Measurements from ENCODE around the gene KIF16B. TPM values are rescaled to one million over a fixed set of nuclear protein-coding genes. Genes with fewer than 3 reads are reported as not detected.

Gene KIF16B
- total and polyA plus RNA-seq, 2 of the 8 experiments (the other 6 are each of a cell fraction or from before 2014, with no cell fraction given): 3.0 to 9.2 TPM

DNA sequence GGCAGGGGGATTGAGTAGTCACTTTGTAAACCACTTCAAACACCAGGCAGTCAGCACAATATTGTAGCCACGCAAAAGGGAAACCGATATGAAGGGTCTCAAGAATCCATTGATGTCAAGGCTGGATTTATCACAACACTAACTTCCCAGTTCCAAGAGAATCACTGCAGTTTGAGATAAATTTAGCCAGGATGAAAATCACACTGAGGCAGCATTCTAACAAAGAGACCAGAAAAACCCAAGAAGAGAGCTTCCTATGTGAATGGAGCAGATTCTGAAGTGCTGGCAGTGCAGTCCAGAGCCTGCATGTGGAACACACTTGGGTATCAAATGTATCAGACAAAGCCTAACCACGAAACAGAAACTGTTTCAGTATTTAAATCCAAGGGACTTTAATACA is 84.6 kb downstream of the KIF16B start (continued):
- TF ChIP-seq, protein P1, sequence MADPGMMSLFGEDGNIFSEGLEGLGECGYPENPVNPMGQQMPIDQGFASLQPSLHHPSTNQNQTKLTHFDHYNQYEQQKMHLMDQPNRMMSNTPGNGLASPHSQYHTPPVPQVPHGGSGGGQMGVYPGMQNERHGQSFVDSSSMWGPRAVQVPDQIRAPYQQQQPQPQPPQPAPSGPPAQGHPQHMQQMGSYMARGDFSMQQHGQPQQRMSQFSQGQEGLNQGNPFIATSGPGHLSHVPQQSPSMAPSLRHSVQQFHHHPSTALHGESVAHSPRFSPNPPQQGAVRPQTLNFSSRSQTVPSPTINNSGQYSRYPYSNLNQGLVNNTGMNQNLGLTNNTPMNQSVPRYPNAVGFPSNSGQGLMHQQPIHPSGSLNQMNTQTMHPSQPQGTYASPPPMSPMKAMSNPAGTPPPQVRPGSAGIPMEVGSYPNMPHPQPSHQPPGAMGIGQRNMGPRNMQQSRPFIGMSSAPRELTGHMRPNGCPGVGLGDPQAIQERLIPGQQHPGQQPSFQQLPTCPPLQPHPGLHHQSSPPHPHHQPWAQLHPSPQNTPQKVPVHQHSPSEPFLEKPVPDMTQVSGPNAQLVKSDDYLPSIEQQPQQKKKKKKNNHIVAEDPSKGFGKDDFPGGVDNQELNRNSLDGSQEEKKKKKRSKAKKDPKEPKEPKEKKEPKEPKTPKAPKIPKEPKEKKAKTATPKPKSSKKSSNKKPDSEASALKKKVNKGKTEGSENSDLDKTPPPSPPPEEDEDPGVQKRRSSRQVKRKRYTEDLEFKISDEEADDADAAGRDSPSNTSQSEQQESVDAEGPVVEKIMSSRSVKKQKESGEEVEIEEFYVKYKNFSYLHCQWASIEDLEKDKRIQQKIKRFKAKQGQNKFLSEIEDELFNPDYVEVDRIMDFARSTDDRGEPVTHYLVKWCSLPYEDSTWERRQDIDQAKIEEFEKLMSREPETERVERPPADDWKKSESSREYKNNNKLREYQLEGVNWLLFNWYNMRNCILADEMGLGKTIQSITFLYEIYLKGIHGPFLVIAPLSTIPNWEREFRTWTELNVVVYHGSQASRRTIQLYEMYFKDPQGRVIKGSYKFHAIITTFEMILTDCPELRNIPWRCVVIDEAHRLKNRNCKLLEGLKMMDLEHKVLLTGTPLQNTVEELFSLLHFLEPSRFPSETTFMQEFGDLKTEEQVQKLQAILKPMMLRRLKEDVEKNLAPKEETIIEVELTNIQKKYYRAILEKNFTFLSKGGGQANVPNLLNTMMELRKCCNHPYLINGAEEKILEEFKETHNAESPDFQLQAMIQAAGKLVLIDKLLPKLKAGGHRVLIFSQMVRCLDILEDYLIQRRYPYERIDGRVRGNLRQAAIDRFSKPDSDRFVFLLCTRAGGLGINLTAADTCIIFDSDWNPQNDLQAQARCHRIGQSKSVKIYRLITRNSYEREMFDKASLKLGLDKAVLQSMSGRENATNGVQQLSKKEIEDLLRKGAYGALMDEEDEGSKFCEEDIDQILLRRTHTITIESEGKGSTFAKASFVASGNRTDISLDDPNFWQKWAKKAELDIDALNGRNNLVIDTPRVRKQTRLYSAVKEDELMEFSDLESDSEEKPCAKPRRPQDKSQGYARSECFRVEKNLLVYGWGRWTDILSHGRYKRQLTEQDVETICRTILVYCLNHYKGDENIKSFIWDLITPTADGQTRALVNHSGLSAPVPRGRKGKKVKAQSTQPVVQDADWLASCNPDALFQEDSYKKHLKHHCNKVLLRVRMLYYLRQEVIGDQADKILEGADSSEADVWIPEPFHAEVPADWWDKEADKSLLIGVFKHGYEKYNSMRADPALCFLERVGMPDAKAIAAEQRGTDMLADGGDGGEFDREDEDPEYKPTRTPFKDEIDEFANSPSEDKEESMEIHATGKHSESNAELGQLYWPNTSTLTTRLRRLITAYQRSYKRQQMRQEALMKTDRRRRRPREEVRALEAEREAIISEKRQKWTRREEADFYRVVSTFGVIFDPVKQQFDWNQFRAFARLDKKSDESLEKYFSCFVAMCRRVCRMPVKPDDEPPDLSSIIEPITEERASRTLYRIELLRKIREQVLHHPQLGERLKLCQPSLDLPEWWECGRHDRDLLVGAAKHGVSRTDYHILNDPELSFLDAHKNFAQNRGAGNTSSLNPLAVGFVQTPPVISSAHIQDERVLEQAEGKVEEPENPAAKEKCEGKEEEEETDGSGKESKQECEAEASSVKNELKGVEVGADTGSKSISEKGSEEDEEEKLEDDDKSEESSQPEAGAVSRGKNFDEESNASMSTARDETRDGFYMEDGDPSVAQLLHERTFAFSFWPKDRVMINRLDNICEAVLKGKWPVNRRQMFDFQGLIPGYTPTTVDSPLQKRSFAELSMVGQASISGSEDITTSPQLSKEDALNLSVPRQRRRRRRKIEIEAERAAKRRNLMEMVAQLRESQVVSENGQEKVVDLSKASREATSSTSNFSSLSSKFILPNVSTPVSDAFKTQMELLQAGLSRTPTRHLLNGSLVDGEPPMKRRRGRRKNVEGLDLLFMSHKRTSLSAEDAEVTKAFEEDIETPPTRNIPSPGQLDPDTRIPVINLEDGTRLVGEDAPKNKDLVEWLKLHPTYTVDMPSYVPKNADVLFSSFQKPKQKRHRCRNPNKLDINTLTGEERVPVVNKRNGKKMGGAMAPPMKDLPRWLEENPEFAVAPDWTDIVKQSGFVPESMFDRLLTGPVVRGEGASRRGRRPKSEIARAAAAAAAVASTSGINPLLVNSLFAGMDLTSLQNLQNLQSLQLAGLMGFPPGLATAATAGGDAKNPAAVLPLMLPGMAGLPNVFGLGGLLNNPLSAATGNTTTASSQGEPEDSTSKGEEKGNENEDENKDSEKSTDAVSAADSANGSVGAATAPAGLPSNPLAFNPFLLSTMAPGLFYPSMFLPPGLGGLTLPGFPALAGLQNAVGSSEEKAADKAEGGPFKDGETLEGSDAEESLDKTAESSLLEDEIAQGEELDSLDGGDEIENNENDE (IDR thresholded peaks at IDR 0.05; ENCODE audit: insufficient replicate concordance, low read length): no peak
- TF ChIP-seq, protein P2, sequence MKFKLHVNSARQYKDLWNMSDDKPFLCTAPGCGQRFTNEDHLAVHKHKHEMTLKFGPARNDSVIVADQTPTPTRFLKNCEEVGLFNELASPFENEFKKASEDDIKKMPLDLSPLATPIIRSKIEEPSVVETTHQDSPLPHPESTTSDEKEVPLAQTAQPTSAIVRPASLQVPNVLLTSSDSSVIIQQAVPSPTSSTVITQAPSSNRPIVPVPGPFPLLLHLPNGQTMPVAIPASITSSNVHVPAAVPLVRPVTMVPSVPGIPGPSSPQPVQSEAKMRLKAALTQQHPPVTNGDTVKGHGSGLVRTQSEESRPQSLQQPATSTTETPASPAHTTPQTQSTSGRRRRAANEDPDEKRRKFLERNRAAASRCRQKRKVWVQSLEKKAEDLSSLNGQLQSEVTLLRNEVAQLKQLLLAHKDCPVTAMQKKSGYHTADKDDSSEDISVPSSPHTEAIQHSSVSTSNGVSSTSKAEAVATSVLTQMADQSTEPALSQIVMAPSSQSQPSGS (IDR thresholded peaks at IDR 0.05; ENCODE audit: low read length): no peak
- no peak for TF ChIP-seq FOSL1 (IDR thresholded peaks at IDR 0.05; ENCODE audit: insufficient read depth, low read depth, low read length)

All from H1 (cell line).